Liver (tissue), 9 donors: ENCODE results near the gene LMCD1. TPM values are rescaled to one million over a fixed set of nuclear protein-coding genes. Genes with fewer than 3 reads are reported as not detected.

ENCODE experiments used
- DNase-seq: peaks from one replicate; pipeline ENCODE4 v3.0.0-alpha.2; 2017; ENCODE audit warnings: low spot score
- H3K27ac ChIP-seq, 2 donors: one replicate each; pipeline ENCODE4 v1.7.0; 2013; ENCODE audit warnings: inconsistent platforms in 2 of 2, low read length in 2 of 2, control low read depth in 1 of 2, low read depth in 1 of 2, mild to moderate bottlenecking in 1 of 2
- H3K27me3 ChIP-seq, 4 donors: one replicate each; pipeline versions ENCODE4 v1.6.1 to v1.7.0; 2013; ENCODE audit warnings: low read length in 3 of 4, inconsistent platforms in 1 of 4, mild to moderate bottlenecking in 1 of 4, moderate library complexity in 1 of 4; ENCODE audit not compliant: control insufficient read depth in 4 of 4, insufficient read depth in 4 of 4
- H3K36me3 ChIP-seq, 4 donors: one replicate each; pipeline versions ENCODE4 v1.6.1 to v1.7.0; 2013; ENCODE audit warnings: low read length in 3 of 4, mild to moderate bottlenecking in 3 of 4, low read depth in 1 of 4, moderate library complexity in 1 of 4; ENCODE audit not compliant: control insufficient read depth in 4 of 4, insufficient read depth in 3 of 4
- H3K4me1 ChIP-seq, 4 donors: one replicate each; pipeline versions ENCODE4 v1.6.1 to v1.7.0; 2013; ENCODE audit warnings: low read length in 3 of 4, mild to moderate bottlenecking in 3 of 4, moderate library complexity in 1 of 4; ENCODE audit not compliant: control insufficient read depth in 4 of 4, insufficient read depth in 4 of 4
- H3K4me3 ChIP-seq, 3 donors: one replicate each; pipeline versions ENCODE4 v1.6.1 to v1.7.0; 2013; ENCODE audit warnings: low read length in 3 of 3, control low read depth in 1 of 3, low read depth in 1 of 3, mild to moderate bottlenecking in 1 of 3
- H3K9ac ChIP-seq, 2 donors: one replicate each; pipeline ENCODE4 v1.7.0; 2013; ENCODE audit warnings: low read length in 2 of 2, mild to moderate bottlenecking in 2 of 2, moderate library complexity in 2 of 2, control low read depth in 1 of 2, low read depth in 1 of 2
- H3K9me3 ChIP-seq, 4 donors: one replicate each; pipeline versions ENCODE4 v1.6.1 to v1.7.0; 2013; ENCODE audit warnings: low read length in 3 of 4; ENCODE audit not compliant: control insufficient read depth in 4 of 4
- ATF3 ChIP-seq: IDR thresholded peaks from 2 replicates; pipeline ENCODE4 v1.6.1; 2016; ENCODE audit warnings: antibody characterized with exemption
- CTCF ChIP-seq: fragments of 150-350 bp; IDR thresholded peaks from 2 replicates; pipeline ENCODE4 v1.5.1; 2017; ENCODE audit warnings: improper control_type of control experiment, low read depth, low read length; ENCODE audit not compliant: missing input control
- EGR1 ChIP-seq, 2 donors: IDR thresholded peaks; 2 replicates each; pipeline ENCODE4 v1.6.1; 2016 to 2018; ENCODE audit warnings: antibody characterized with exemption in 2 of 2, low read depth in 2 of 2
- FOXA1 ChIP-seq: IDR thresholded peaks from 2 replicates; pipeline ENCODE4 v1.6.1; 2016; ENCODE audit warnings: antibody characterized with exemption
- FOXA2 ChIP-seq: IDR thresholded peaks from 2 replicates; pipeline ENCODE4 v1.6.1; 2016; ENCODE audit warnings: antibody characterized with exemption
- HNF4A ChIP-seq, 2 donors: conservative IDR thresholded peaks; 2 replicates each; pipeline ENCODE4 v1.6.1; 2016; ENCODE audit warnings: antibody characterized with exemption in 2 of 2, mild to moderate bottlenecking in 2 of 2
- HNF4G ChIP-seq: IDR thresholded peaks from 2 replicates; pipeline ENCODE4 v1.6.1; 2016; ENCODE audit warnings: antibody characterized with exemption
- MAX ChIP-seq: IDR thresholded peaks from 2 replicates; pipeline ENCODE4 v1.6.1; 2016; ENCODE audit warnings: antibody characterized with exemption
- NR2F2 ChIP-seq: IDR thresholded peaks from 2 replicates; pipeline ENCODE4 v1.6.1; 2016; ENCODE audit warnings: antibody characterized with exemption
- RAD21 ChIP-seq, 2 donors: IDR thresholded peaks; 2 replicates each; pipeline ENCODE4 v1.6.1; 2016; ENCODE audit warnings: antibody characterized with exemption in 2 of 2, mild to moderate bottlenecking in 2 of 2
- SP1 ChIP-seq: IDR thresholded peaks from 2 replicates; pipeline ENCODE4 v1.6.1; 2018; ENCODE audit warnings: antibody characterized with exemption, mild to moderate bottlenecking
- TAF1 ChIP-seq: conservative IDR thresholded peaks from 2 replicates; pipeline ENCODE4 v1.6.1; 2016; ENCODE audit warnings: antibody characterized with exemption, mild to moderate bottlenecking
- YY1 ChIP-seq: IDR thresholded peaks from 2 replicates; pipeline ENCODE4 v1.6.1; 2016; ENCODE audit warnings: antibody characterized with exemption, mild to moderate bottlenecking
- ZBTB33 ChIP-seq: IDR thresholded peaks from 2 replicates; pipeline ENCODE4 v1.6.1; 2016; ENCODE audit warnings: antibody characterized with exemption
- WGBS: extraction: QIAGEN DNeasy Blood & Tissue Kit; methylation state at CpG from one replicate; pipeline ENCODE4 v1.1.7; 2013; 5-methylcytosine and 5-hydroxymethylcytosine counted together
- polyA plus RNA-seq, 2 donors: library from polyadenylated mRNA; stranded (reverse) in 1 of 2; unstranded in 1 of 2; fragments of 200-250 nt in 1 of 2; fragments of >200 nt in 1 of 2; fragmentation: Nextera tagmentation in 1 of 2; extraction: Ambion mirVana in 1 of 2; gene quantifications; one replicate each; pipeline versions ENCODE4 v1.2.1 to v1.2.3, GENCODE V29; 2013 to 2015
- total RNA-seq, 2 donors: library from RNA; depleted of rRNA; stranded (reverse); fragments of >200 nt; gene quantifications; one replicate each; pipeline ENCODE4 v1.2.3, GENCODE V29; 2014
- donor health status: healthy.
- donor health status: healthy.
- donor health status: healthy.
- donor health status: healthy.
- donor health status: healthy.

LMCD1 gene
- total and polyA plus RNA-seq, 4 donors, result 3.1 to 8.3 (median 6.0) TPM

GRCh38 chr3:8581806-8582445, 80.3 kb downstream of the LMCD1 start (continued):
- no peak for TF ChIP-seq EGR1 (IDR thresholded peaks at IDR 0.05; ENCODE audit: low read depth in 2 of 2)
- TF ChIP-seq NR2F2, result no peak
- TF ChIP-seq SP1, result no peak
- no peak for TF ChIP-seq TAF1
- TF ChIP-seq FOXA2, result no peak

GRCh38 chr3:8584661-8585060, 83.0 kb downstream of the LMCD1 start:
- Histone ChIP-seq H3K36me3 (no peaks in the 10 kb centered on the region), H3K4me3 (no peak overlapping the region), H3K9me3 (no peaks in the 10 kb centered on the region), H3K9ac (no peak overlapping the region), H3K27me3 (no peaks in the 10 kb centered on the region), H3K27ac (no peak overlapping the region), H3K4me1 (no peaks in the 10 kb centered on the region)
- TF ChIP-seq NR2F2 (no peak), SP1 (no peak), YY1 (no peak), TAF1 (no peak), EGR1 (IDR thresholded peaks at IDR 0.05; ENCODE audit: low read depth in 2 of 2) (no peak), RAD21 (IDR thresholded peaks at IDR 0.05) (no peak), ZBTB33 (no peak), MAX (no peak)
- DNase-seq, result no peak
- 93% methylated on average over 2 of the region's 2 CpGs for WGBS

GRCh38 chr3:8589880-8590556, 88.4 kb downstream of the LMCD1 start:
- 89% methylated on average over 6 of the region's 6 CpGs for WGBS

More at GRCh38 chr3:8589880-8590556, 88.4 kb downstream of the LMCD1 start:
- H3K9me3 ChIP-seq, result no peaks in the 10 kb centered on the region
- TF ChIP-seq RAD21 (IDR thresholded peaks at IDR 0.05) (no peak), FOXA2 (no peak), HNF4G (no peak), SP1 (no peak), ATF3 (no peak), CTCF (no peak), FOXA1 (no peak), MAX (no peak), HNF4A (conservative IDR thresholded peaks at IDR 0.05) (no peak), TAF1 (no peak)
- H3K9ac ChIP-seq, result no peak overlapping the region
- H3K4me3 ChIP-seq, result no peak overlapping the region
- no peaks in the 10 kb centered on the region for H3K36me3 ChIP-seq
- H3K27ac ChIP-seq, result no peak overlapping the region
- H3K27me3 ChIP-seq, result no peaks in the 10 kb centered on the region
- H3K4me1 ChIP-seq, result no peaks in the 10 kb centered on the region
- no peak for DNase-seq
